CD4-positive, CD25-positive, alpha-beta regulatory T cell (primary cell): ENCODE data around the gene TNNT3. TPM values are rescaled to one million over a fixed set of nuclear protein-coding genes. Genes with fewer than 3 reads are reported as not detected.

Source experiments
- ATAC-seq, 2 donors: fragments of 150-1000 bp; cut with Tn5 transposase; one replicate each; pipeline ENCODE4 v1.10.0; 2021; ENCODE audit warnings: low read depth in 2 of 2, moderate number of reproducible peaks in 2 of 2, moderate library complexity in 1 of 2
- DNase-seq, 3 donors: peaks; one replicate each; pipeline versions ENCODE4 v3.0.0 to v3.0.0-alpha.2; 2012 to 2022; ENCODE audit warnings: mixed read lengths in 1 of 3
- H3K27ac ChIP-seq: one replicate; pipeline ENCODE4 v1.7.0; 2013; ENCODE audit warnings: mild to moderate bottlenecking, low read length; ENCODE audit not compliant: insufficient read depth, poor library complexity, severe bottlenecking
- H3K27me3 ChIP-seq: one replicate; pipeline ENCODE4 v1.7.0; 2013; ENCODE audit warnings: low read length; ENCODE audit not compliant: control insufficient read depth, insufficient read depth
- H3K36me3 ChIP-seq: one replicate; pipeline ENCODE4 v1.7.0; 2013; ENCODE audit warnings: mild to moderate bottlenecking, low read length, moderate library complexity; ENCODE audit not compliant: control insufficient read depth, insufficient read depth
- H3K4me1 ChIP-seq: 2 replicates; pipeline ENCODE4 v1.7.0; 2013; ENCODE audit warnings: mild to moderate bottlenecking, low read length; ENCODE audit not compliant: insufficient read depth, control insufficient read depth, poor library complexity, severe bottlenecking
- H3K4me3 ChIP-seq: one replicate; pipeline ENCODE4 v1.7.0; 2013; ENCODE audit warnings: low read depth, mild to moderate bottlenecking, low read length, moderate library complexity
- H3K9me3 ChIP-seq, 2 experiments: 1 replicate in 1 of 2; 2 replicates in 1 of 2; pipeline ENCODE4 v1.7.0; 2013; ENCODE audit warnings: low read length in 2 of 2, mild to moderate bottlenecking in 1 of 2, moderate library complexity in 1 of 2; ENCODE audit not compliant: control insufficient read depth in 2 of 2
- H3K27ac Mint-ChIP-seq, 3 donors: one replicate each; pipeline ENCODE4 v1.8.0; 2020 to 2022; ENCODE audit warnings: mild to moderate bottlenecking in 3 of 3, mixed read lengths in 3 of 3, moderate library complexity in 2 of 3
- H3K27me3 Mint-ChIP-seq: one replicate; pipeline ENCODE4 v1.8.0; 2022; ENCODE audit warnings: mild to moderate bottlenecking, mixed read lengths
- H3K36me3 Mint-ChIP-seq: one replicate; pipeline ENCODE4 v1.8.0; 2020; ENCODE audit warnings: mixed read lengths
- H3K4me1 Mint-ChIP-seq, 4 donors: one replicate each; pipeline ENCODE4 v1.8.0; 2020 to 2022; ENCODE audit warnings: mixed read lengths in 4 of 4, mild to moderate bottlenecking in 1 of 4
- H3K4me3 Mint-ChIP-seq, 4 donors: one replicate each; pipeline ENCODE4 v1.8.0; 2020 to 2022; ENCODE audit warnings: mild to moderate bottlenecking in 4 of 4, mixed read lengths in 4 of 4, moderate library complexity in 3 of 4
- H3K9me3 Mint-ChIP-seq, 7 donors: one replicate each; pipeline ENCODE4 v1.8.0; 2020 to 2022; ENCODE audit warnings: mixed read lengths in 7 of 7, mild to moderate bottlenecking in 3 of 7, moderate library complexity in 2 of 7
- polyA plus RNA-seq, 4 donors: library from polyadenylated mRNA; unstranded; fragments of 300-500 nt; fragmentation: Illumina TruSeq; gene quantifications; one replicate each; pipeline ENCODE4 v1.2.3, GENCODE V29; 2021
- total RNA-seq: library from RNA; stranded (reverse); gene quantifications from one replicate; pipeline ENCODE4 v1.2.3, GENCODE V29; 2022

The TNNT3 gene
- total and polyA plus RNA-seq, 5 donors from 2014 or later: 1.6 to 19.4 TPM; not detected in 3

DNA sequence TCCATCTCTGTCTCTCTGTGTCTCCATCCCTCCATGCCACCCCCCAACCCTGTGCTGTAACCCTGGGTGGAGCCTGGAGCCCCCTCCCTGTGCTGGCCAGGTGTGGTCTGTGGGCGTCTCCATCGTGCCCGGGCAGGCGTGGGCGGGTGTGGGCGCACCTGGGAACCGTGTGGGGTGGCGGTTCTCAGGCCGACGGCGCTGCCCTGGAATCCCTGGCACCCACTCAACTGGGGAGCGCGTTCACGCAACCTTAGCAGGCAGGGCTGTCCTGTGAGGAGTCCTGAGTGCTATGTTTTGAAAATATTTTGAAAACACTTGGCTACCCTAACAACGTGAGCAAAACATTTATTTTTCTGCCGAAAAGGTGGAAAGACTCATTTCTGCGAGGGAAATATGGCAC lies 4.7 kb downstream of the TNNT3 start:
- H3K9me3 Mint-ChIP-seq: no peaks in the 10 kb centered on the region
- ATAC-seq: no peak
- no peaks in the 10 kb centered on the region for H3K27me3 ChIP-seq

DNA sequence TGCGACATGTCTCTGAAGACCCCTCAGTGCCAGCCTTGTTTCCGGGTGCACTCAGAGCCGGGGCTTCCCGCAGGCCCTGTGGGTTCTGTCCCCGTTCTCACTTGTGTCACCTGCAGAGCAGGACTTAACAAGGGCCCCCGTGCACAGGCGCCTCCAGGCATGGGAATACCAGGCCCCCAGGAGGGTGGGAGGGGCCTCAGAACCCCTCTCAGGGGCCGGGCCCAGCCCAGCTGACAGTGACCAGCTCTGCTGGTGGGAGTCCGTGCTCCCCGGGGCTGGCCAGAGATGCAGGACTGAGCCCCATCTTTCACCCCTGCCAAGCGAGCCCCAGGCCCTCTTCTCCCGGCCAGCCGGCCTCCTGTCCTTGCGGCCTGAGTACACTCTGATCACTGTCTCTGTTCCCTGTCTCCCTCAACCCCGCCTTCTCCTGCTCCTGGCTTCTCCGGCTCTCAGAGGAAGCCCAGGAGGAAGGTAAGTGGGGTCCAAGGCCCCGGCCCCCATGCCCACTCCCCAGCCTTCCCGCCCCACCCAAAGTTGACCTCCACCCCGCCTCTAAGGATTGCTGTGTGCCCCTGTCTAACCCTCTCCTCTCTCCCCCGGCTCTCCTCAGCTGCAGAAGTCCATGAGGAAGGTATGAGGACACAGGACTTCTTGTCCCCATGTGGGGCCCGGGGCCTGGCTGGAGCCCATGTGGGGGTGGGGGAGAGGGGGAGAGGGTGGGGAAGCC lies 5.3 kb downstream of the TNNT3 start:
- Histone ChIP-seq H3K4me3 (no peak overlapping the region), H3K27ac (no peak overlapping the region), H3K27me3 (no peaks in the 10 kb centered on the region), H3K36me3 (no peaks in the 10 kb centered on the region), H3K9me3 (no peaks in the 10 kb centered on the region), H3K4me1 (no peaks in the 10 kb centered on the region)
- ATAC-seq: no peak
- no peaks in the 10 kb centered on the region for H3K9me3 Mint-ChIP-seq
- H3K27me3 Mint-ChIP-seq: peaks cover 5% of the 10 kb centered on the region
- no peak for DNase-seq
- H3K36me3 Mint-ChIP-seq: no peaks in the 10 kb centered on the region
- no peak overlapping the region for H3K27ac Mint-ChIP-seq
- H3K4me1 Mint-ChIP-seq: peaks cover 0 to 7% (median 2%) of the 10 kb centered on the region in 4 donors
- no peak overlapping the region for H3K4me3 Mint-ChIP-seq

More for the DNA sequence above, 4.7 kb downstream of the TNNT3 start:
- no peaks in the 10 kb centered on the region for H3K9me3 ChIP-seq
- Mint-ChIP-seq H3K36me3 (no peaks in the 10 kb centered on the region), H3K4me3 (no peak overlapping the region), H3K27ac (no peak overlapping the region), H3K27me3 (peaks cover 5% of the 10 kb centered on the region), H3K4me1 (peaks cover 0 to 7% (median 2%) of the 10 kb centered on the region in 4 donors)
- no peak for DNase-seq
- H3K4me1 ChIP-seq: no peaks in the 10 kb centered on the region
- no peaks in the 10 kb centered on the region for H3K36me3 ChIP-seq
- H3K4me3 ChIP-seq: no peak overlapping the region
- no peak overlapping the region for H3K27ac ChIP-seq

DNA sequence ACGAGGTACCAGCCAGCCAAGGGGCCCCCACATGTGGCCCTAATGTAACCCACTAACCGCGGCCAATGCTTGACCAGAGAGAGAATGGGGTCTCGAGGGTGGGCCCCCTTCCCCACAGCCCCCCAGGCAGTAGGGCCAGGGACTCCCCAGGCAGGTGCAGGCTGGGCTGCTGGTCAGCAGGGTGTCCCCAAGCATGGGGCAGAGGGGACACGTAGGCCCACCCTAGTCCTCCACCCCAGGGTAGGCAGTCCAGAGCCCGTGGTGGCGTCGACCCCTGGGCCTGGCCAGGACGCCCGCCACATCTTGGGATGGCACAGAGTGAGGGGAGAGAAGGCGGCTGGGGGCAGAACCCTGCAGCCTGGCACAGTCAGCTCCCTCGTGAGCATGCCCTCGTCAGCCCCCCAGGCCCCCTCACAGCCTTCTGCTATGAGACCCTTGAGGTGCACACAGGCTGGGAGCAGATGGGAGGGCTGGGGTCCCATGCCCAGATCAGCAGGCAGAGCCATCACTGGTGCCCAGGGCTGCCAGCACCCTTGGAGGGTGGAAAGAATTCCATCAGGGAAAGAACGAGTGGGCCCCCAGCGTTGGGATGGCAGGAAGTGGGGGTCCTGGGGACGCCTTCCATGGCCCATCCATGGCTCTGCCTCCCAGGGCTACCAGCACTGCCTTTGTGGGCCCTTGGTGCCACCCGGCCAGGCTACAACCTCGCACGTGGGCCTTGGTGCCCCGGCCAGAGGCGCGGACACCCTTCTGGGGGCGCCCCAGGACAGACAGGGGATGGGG lies 6.1 kb downstream of the TNNT3 start:
- H3K27me3 ChIP-seq: no peaks in the 10 kb centered on the region
- Mint-ChIP-seq H3K27me3 (peaks cover 5% of the 10 kb centered on the region), H3K4me3 (no peak overlapping the region), H3K9me3 (no peaks in the 10 kb centered on the region), H3K36me3 (no peaks in the 10 kb centered on the region), H3K27ac (no peak overlapping the region), H3K4me1 (peaks cover 0 to 7% (median 4%) of the 10 kb centered on the region in 4 donors)
- DNase-seq (no peak), ATAC-seq (no peak)
- no peaks in the 10 kb centered on the region for H3K9me3 ChIP-seq
- H3K4me3 ChIP-seq: no peak overlapping the region
- no peaks in the 10 kb centered on the region for H3K36me3 ChIP-seq
- no peaks in the 10 kb centered on the region for H3K4me1 ChIP-seq
- no peak overlapping the region for H3K27ac ChIP-seq

GRCh38 chr11:1926156-1927025 lies 6.9 kb downstream of the TNNT3 start:
- Histone ChIP-seq H3K4me3 (no peak overlapping the region), H3K4me1 (no peaks in the 10 kb centered on the region), H3K36me3 (no peaks in the 10 kb centered on the region), H3K27me3 (no peaks in the 10 kb centered on the region), H3K27ac (no peak overlapping the region), H3K9me3 (no peaks in the 10 kb centered on the region)
- no peaks in the 10 kb centered on the region for H3K36me3 Mint-ChIP-seq
- peaks cover 0 to 7% (median 4%) of the 10 kb centered on the region in 4 donors for H3K4me1 Mint-ChIP-seq
- H3K27me3 Mint-ChIP-seq: peaks cover 5% of the 10 kb centered on the region
- no peaks in the 10 kb centered on the region for H3K9me3 Mint-ChIP-seq
- peak overlapping the region in 1 of 3 donors; percentile 61 for H3K27ac Mint-ChIP-seq
- peak overlapping the region in 1 of 4 donors; percentile 38 for H3K4me3 Mint-ChIP-seq
- DNase-seq (no peak), ATAC-seq (no peak)

DNA sequence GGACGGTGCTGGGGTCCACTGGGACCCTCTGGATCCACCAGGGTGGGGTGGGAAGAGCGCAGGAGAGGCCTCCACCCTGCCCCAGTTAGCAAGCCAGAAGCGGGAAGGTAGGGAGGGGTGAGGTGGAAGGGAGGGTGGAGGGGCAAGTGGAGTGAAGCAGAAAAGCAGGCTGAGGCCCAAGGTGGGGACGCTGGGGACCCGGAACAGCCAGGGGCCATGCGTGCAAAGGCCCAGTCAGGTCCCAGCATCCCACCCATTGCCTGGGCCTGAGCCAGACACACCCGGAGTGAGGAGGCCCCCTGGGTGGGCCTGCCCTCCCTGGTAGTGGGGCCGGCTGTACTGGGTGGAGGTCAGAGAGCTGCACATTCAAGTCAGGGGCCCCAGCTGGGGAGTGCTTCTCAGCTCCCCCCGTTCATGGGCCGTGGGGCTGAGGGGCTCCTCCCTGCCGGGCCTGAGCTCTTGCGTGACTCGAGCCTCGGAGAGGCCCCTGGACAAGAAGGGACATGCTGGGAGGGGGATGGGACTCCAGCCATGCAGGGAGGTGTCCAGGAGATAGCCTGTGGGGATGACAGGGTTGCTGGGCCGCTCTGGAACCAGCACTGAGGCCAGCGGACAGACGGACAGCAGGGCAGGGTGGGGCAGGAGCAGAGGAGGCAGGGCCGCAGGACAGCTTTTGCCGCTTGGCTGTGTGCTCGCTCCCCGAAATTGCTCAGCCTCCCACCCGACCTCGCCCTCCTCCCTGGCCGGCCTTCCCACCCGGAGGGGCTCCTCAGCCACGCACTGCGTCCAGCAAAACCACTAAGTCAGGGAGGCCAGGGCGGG lies 7.7 kb downstream of the TNNT3 start:
- Mint-ChIP-seq H3K27me3 (no peaks in the 10 kb centered on the region), H3K36me3 (no peaks in the 10 kb centered on the region), H3K9me3 (no peaks in the 10 kb centered on the region), H3K27ac (no peak overlapping the region), H3K4me3 (no peak overlapping the region), H3K4me1 (peaks cover 0 to 7% (median 4%) of the 10 kb centered on the region in 4 donors)
- no peak for ATAC-seq
- DNase-seq: no peak
- Histone ChIP-seq H3K4me1 (no peaks in the 10 kb centered on the region), H3K4me3 (no peak overlapping the region), H3K9me3 (no peaks in the 10 kb centered on the region), H3K27me3 (no peaks in the 10 kb centered on the region), H3K36me3 (no peaks in the 10 kb centered on the region), H3K27ac (no peak overlapping the region)

DNA sequence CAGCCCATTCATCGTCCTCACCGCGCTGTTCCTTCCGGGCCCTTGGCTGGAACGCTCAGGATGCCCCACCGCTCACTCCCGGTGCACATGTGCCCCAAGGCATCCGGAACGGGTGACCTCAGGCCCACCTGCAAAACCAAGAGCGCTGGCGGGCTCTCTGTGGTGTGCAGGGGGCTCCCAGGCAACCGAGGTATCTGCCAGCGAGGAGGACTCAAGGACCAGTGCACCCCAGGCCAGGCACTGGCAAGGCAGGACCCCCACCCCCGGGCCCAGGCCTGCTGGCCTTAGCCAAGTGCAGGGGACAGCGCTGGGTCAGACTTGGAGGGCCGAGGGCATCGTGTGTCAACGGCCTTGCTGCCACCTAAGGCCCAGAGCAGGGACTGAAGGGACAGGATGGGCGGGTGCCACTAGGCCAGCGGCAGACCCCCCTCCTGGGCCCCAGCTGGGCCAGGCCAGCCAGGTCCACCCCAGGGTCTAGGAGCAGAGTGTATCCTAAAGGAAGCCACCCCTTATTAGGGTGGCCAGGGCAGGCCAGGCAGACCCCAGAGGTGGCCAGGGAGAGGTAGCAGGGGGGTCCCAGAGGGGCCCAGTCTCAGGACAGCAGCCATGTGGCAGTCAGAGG lies 8.5 kb downstream of the TNNT3 start:
- Mint-ChIP-seq H3K4me1 (peaks cover 0 to 7% (median 4%) of the 10 kb centered on the region in 4 donors), H3K4me3 (no peak overlapping the region), H3K9me3 (no peaks in the 10 kb centered on the region), H3K27me3 (no peaks in the 10 kb centered on the region), H3K36me3 (no peaks in the 10 kb centered on the region), H3K27ac (no peak overlapping the region)
- Histone ChIP-seq H3K27me3 (no peaks in the 10 kb centered on the region), H3K27ac (no peak overlapping the region), H3K9me3 (no peaks in the 10 kb centered on the region), H3K36me3 (no peaks in the 10 kb centered on the region), H3K4me3 (no peak overlapping the region), H3K4me1 (no peaks in the 10 kb centered on the region)
- no peak for DNase-seq
- no peak for ATAC-seq
